Left lobe of liver (tissue), 2 donors: ENCODE data around the gene PATJ. TPM values are rescaled to one million over a fixed set of nuclear protein-coding genes. Genes with fewer than 3 reads are reported as not detected.

Source experiments
- ATAC-seq: fragments of 200-7000 bp; cut with Tn5 transposase; one replicate; pipeline ENCODE4 v1.9.1; 2020; ENCODE audit warnings: mild to moderate bottlenecking, moderate library complexity
- DNase-seq: peaks from one replicate; pipeline ENCODE4 v3.0.0-alpha.2; 2020; ENCODE audit warnings: low spot score
- total RNA-seq: library from RNA; stranded (reverse); gene quantifications from one replicate; pipeline ENCODE4 v1.2.1, GENCODE V29; 2021
- donor health status: DM: no; HTN: no; CAD: no; lungs with moderate emphysema.
- donor health status: DM: no; HTN: yes; CAD: no.

The PATJ gene
- total RNA-seq, 1 donor from 2014 or later: 33.4 TPM

DNA sequence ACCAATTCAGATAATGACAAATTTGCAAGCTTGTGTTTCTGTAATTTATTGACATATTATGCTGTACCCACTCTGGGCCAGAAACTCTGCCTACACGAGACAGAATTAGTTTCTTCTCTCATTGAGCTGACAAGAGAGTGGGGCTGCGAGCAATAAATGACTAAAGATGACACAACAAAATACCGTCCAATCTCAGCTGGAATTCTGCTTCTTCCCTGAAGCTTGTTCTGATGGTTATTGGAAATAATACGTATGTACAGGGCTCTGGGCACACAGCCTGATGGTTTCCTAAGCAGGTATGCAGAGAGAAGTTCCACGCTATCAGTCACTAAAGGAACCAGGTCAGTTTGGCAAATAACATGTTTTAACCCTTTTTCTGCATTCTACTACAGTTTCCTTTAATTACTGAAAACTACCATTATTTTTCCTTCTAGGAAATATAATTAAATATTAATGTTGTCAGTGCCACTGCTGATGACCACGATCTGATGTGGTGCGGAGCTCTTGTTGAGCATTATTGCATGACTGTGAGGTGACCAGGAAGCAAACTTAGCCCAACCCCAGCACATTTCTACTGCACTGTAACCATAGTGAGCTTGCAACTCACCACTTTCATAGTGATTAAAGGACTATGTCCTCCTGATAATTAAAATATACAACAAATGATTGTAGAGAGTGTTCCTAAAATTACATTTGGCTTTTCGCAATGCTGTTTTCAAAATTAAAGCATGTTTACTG, 231.0 kb downstream of the PATJ start:
- peak; percentile 67 for DNase-seq
- ATAC-seq: peak; percentile 71

DNA sequence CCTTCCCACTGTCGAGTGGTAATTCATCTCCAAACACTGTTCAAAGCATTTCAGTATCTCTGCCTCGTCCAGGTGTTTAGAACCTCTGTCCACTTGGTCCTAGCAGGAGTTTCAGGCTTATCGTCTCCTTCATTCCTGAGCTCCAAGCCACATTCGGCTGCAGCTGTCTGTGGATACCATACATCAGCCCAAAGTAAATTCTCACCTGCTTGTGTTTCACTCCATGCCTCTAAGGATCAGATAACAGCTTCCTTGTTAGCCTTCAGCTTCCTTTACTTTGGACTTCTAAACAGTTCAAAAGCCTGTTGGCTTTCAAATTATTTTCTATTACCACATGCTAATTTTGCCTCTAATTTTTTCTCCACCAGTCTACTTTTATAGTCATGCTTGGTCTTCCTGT, 233.4 kb downstream of the PATJ start:
- no peak for ATAC-seq

DNA sequence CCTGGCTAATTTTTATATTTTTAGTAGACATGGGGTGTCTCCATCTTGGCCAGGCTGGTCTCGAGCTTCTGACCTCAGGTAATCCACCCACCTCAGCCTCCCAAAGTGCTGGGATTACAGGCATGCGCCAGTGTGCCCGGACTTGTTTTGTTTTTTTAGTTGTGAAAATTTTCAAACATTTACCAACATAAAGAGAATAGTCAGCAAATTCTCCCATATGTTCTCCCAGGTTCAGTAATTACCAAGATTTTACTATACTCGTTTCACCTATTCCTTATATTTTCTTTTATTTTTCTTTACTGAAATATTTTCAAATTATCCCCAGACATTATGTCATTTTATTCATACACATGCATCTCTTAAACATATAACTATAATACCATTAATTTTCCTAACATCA, 234.3 kb downstream of the PATJ start:
- ATAC-seq: no peak
- no peak for DNase-seq

More for the DNA sequence above, 233.4 kb downstream of the PATJ start:
- no peak for DNase-seq

DNA sequence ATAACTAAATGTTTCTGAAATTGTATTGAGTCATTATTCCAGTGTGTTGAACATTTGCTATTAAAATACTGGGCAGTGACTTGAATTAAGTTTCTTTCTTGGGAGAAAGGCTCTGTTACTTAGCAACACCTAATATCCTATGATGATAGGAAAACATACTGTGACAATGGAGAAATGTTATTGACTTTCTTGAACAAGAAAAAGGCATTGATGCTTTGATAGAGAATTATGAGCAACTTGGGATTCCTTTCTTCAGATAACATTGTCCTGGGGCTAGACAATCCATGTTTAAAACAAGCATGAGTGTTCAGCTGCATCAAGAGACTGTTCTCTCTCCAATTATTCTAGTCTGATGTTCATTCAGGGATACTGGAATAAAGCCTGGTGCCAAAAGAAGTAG, 236.5 kb downstream of the PATJ start:
- ATAC-seq (no peak), DNase-seq (no peak)

DNA sequence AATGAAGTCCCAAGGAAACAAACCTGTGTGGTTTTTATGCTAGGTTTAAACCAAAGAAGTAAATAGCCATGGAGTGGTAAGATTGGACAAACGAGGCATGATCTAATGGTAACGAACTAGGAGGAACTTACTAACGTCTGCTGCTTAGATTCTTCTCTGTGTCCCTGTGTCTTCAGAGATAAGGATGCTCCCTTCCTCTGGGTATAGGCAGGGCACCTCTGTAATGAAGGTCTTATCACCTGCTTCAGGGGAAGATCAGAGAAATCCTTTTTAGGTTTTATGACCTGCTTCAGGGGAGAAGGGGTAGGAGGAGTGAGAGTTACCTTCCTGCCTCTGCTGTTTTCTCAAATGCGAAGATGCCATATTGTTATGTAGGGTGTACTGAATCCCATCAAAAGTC, 237.4 kb downstream of the PATJ start:
- DNase-seq (no peak), ATAC-seq (no peak)

DNA sequence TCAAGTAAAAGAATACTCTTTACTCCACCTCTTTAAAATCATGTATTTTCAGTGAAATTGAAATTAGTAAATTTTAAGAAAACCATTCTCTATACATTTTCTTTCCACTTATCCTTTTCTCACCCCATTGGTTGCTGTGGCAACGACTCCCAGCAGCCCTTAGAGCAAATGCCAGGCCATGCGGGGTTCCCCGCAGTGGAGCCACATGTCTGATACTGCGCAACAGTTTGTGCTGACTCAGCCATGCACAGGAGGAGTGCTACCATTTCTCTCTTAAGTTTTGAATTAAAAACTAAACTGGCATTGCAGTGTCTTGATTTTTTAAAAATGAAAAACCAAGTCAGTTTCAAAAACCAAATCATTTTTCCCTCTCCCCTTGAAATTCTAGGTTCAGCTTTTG, 238.3 kb downstream of the PATJ start:
- ATAC-seq (no peak), DNase-seq (no peak)

DNA sequence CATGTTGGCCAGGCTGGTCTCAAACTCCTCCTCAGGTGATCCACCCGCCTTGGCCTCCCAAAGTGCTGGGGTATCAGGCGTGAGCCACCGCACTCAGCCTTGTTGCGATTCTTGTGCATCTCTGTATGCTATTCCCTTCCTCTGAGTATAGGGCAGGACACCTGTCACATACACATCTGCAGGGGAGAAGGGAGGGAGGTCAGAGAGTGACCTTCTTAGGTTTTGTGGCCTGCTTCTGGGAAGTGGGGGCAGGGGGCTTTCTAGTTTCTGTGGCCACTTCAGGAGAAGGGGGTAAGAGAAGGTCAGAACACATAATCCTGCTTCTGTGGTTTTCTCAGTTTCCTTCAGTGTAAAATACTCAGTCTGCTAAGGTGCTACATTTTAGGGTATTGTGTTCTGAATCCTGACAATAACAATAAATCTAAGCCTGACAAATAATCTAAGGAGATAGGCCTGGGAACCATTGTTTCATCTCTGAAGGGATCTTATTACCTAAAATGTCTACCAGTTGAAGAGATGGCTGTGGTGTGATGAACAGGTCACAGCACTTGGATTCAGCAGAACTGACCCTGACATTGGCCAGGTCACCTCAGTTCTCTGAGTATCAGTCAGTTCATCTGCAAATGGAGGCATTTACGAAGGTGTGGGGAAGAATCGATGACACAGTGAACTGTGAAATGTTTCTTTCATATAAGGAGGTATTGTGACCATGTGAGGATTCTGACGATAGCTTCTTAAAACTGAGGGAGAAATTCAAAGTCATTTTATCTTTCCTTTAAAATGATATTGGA, 239.8 kb downstream of the PATJ start:
- no peak for ATAC-seq
- DNase-seq: no peak

DNA sequence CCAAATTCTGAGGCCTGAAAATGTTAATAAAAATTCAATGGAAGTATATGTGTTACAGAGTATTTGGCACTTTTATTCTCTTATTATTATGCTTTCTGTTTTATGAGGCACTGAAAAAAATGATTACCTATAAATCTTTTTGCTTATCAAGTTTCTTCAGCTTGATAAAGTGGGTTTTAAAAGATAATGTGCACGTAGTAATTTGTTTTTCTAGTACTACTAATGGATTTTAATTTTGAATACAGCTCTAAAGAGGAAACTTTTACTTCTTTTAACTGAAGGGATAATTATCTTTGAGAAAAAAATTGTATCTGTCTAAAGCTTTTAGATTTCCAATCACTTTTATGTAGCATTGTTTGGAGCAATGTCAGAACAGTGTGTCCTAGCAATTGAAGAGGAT, 241.0 kb downstream of the PATJ start:
- DNase-seq: no peak
- ATAC-seq: no peak

DNA sequence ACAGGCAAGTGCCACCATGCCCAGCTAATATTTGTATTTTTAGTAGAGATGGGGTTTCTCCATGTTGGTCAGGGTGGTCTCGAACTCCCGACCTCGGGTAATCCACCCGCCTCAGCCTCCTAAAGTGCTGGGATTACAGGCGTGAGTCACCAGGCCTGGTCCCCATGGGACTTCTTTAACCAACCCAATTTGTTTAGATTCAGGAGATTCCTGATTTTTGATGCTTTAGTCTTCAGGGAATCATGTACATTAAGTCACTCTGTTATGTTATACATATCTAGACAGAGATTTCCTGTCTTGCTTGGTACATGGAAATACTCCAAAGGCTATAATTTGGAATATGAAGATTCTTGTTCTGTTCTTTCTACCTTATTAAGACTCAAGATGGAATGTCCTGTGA, 250.0 kb downstream of the PATJ start:
- ATAC-seq (no peak), DNase-seq (no peak)

DNA sequence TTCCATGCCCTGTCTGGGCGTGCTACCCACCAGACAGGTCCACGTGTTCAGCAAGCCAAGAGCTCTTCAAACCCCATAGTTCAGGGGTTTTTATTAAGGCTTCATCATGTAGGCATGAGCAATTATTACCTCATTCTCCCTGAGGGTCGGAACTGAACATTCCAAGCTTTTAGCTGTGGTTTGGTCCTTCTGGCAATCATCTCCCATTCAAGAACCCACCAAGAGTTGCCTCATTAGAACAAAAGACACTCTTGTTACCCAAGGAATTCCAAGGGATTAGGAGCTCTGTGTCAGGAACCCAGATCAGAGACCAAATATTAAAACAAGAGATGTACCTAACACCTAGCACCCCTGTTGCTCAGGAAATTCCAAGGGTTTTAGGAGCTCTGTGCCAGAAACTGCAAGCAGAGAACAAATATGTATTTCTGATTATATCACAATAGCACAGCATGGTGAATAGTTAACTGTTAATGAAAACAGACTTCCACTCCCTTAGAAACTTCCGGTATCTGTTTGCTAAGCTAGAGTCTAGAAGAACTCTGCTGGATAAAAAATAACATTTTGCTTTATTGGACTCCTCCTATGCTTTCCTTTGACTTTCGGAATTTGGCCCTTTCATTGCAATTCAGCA, 251.2 kb downstream of the PATJ start:
- ATAC-seq (no peak), DNase-seq (no peak)

DNA sequence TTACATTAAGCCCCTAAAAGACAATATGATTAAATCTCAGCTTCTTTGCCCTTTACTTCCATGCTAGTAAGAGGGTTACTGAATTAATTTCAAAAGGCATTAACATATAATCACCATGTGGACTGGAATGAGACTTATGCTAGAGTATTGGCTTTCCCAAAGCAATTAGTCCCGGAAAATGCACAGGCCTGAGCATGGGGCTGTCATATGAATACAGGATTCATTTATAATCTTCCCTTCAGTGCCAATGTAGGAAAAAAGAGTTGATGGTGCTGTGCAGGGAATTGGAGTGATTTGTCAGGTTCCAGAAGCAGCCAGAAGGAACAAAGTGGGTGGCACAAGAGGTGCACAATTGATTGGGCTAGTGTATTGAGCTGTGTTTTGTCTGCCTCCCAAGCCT, 253.4 kb downstream of the PATJ start:
- DNase-seq (no peak), ATAC-seq (no peak)

DNA sequence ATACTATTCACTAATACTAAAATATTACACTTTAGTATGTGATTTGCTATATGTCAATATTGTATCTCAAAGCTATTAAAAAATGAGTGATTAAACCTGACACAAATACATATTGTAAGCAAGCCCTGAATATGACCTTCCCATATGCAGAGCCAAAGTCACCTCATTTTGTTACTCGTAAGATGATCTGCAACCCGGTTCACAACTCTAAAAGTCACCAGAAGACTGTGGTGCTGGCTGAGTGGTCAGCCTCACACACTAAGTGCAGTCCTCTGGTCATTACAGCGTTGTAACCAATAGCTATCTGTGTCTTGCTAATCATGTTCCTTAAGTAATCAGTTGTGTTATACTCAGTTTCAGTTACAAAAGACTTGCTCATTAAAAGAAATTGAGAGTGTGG, 254.8 kb downstream of the PATJ start:
- DNase-seq (no peak), ATAC-seq (no peak)

DNA sequence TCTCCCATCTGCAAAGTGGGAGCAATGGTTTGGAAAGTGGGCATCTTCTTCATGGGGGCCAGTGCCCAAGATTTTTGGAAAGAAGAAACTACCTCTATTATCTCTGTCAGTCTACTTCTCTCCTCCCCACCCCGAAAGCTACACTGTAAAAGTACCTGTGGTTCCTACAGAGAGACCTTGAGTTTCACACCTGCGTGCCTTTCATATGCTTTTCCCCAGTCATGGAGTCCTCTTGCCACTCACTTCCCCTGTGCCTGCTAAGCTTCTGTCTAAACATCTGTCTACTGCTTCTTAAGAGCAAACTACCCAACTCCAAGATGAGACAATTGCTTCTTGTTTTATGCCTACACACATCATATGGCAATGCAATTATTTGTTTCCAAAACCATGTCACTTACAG, 261.5 kb downstream of the PATJ start:
- no peak for ATAC-seq
- no peak for DNase-seq

DNA sequence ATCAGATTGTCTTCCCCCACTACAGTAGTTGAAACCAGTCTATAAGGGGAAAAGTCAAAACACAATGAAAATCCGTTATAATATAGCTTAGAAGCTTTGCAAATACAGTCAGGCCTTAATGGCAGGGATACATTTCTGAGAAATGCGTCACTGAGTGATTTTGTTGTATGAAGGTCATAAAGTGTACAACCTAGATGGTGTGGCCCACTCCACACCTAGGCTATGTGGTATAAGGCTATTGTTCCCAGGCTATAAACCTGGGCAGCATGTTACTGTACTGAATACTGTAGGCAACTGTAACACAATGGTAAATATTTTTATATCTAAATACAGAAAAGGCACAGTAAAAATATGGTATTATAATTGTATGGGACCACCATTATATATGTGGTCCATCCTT, 264.4 kb downstream of the PATJ start:
- ATAC-seq: no peak
- no peak for DNase-seq

DNA sequence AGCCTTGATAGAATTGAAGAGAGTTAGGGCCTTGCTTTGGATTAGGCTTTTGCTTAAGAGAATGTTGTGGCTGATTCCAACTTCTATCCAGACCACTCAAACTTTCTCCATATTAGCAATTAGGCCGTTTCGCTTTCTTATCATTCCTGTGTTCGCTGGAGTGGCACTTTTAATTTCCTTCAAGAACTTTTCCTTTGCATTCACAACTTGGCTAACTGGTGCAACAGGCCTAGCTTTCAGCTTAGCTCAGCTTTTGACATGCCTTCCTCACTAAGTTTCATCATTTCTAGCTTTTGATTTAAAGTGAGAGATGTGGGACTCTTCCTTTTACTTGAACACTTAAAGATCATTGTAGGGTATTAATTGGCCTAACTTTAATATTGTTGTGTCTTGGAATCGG, 268.7 kb downstream of the PATJ start:
- no peak for DNase-seq
- ATAC-seq: no peak

DNA sequence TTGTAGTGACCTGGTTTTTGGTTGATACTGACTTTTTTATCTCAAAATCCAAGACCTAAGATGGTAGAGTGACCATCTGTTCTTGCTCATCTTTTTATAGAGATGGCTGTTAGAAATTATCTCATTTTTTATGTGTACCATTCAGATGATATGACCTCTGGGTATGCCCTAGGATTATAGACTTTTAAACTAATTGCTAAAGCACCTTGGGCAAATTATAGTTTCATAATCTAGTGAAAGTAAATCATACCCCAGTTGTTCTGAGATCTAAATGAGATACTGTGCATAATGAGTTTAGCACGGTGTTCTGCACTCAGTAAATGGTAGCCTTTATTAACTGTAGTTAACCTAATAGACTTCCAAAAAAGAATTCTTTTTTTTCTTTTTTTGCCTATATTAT, 269.8 kb downstream of the PATJ start:
- DNase-seq (no peak), ATAC-seq (no peak)

DNA sequence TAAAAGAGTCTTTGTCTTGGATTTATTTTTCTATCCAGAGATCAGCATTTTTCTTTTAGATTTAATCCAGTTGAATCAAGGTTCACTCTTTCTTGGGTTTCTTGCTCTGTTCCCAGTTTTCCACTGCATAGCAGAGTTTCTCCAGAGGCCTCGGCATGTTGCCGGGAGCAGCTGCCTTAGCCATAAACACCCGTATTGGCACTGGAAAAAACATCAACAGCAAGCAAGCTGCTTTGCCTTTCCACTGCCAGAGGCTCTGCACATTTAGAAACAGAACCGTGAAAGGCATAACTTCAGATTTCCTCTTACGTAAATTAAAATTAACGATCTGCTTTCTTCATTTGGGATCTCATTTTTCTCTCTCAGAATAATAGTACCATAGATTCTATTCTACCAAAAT, 270.6 kb downstream of the PATJ start:
- no peak for ATAC-seq
- no peak for DNase-seq

DNA sequence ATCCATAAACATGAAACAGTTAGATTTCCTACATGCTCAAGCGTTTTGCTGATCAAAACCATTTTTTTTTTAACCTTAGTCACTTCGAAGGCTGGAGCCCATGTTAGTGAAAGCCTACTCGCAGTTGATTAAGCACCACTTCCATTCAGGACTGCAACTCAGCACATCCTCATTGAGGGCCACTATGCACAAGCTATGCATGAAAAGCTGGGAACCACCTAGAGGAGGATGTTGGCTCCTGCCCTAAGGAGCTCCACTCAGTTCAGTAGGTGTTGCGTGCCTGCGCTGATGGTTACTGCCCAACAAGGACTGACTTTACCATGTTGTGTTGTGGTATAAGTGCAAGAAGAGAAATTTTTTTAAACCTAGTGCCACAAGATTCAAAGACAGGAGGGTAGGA, 271.0 kb downstream of the PATJ start:
- DNase-seq: no peak
- no peak for ATAC-seq

DNA sequence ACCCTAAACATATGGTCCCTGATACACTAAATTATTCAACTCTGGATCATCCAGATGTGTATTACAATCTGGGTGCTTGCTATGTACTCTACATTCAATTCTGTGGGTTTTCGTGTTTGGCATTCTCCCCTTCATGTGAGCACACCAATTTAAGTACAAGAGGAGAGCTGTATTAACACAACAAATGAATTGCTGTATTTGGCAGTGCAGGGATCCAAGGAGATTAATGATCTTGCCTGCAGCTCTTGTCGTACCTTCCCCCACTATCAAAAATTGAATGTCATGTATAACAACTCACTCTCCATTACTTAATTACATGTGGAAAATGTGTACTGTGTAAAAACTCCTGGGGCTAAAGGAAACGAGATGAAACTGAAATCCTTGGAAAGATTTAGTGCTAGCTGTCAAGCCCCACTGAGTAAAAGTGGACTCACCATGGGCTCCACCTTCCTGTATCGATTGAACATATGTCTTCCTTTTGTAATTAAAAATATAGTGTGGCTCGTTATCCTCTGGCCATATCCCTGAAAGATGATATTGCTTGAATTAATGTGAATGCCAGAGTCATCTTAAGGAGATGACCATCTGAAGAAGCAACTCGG, 280.2 kb downstream of the PATJ start:
- no peak for ATAC-seq
- DNase-seq: no peak

DNA sequence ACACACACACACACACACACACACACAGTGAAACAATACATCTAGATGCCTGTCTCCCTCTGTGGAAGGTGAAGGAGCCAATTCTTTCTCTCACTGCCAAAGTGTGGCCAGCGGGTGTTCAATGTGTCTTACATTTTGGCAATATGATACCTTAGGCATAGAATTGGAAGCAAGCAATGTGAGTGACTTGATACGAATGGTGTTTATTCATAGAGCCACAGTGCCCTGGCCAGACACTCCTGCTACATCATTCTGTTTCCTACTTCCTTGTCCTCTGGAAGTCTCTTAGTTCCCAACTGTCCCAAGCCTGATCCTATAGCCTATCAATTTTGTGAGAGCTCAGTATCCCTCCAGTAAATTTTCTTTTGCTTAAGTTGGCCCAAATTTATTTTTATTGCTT, 282.4 kb downstream of the PATJ start:
- DNase-seq (no peak), ATAC-seq (no peak)

DNA sequence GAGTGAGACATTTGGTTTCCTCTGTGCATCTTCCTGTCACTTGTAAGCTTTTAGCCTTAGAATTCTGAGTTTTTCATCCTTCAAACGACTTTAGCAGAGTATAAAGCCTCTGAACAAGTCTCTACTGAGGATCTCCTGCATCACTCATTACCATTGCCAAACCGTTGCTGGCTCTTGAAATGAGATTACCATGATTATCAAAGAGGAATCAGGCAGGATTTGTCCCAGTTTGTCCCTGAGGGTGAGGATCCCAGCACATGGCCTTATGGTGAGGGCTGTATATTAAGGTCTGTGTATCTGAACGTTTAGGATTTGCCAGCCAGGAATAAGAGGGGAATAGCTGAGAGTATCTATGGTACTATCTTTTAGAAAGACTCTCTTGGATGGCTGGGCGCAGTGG, 282.9 kb downstream of the PATJ start:
- ATAC-seq (no peak), DNase-seq (no peak)

DNA sequence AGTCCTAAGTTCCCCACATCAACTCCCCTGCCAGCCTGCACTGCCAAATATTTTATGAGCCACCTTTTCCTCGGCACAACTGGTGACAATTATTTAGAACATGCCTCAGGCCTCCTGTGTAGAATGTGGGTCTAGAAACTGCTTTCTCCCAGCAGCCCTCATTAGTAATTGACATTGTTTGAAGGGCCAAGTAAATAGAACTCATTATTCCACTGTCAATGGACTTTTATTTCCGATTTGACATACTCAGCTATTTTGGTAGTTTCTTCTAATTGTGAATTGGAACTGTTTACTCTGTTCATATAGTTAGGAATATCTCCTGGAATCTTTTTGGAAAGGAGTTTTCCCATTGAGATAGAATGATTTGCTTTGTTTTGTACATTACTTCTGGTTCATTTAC, 283.6 kb downstream of the PATJ start:
- no peak for ATAC-seq
- no peak for DNase-seq
